Fibroblast of skin of right quadriceps (primary cell): ENCODE measurements around the gene TFCP2L1.
"Not testable (repeated sequence)": the region's sequence is repeated elsewhere in the genome, so short reads cannot be mapped to it uniquely, and the experiment has no call there.

Experiments used
- DNase-seq: peaks from one replicate; pipeline ENCODE4 v3.0.0-alpha.2; 2013

TFCP2L1 gene, protein sequence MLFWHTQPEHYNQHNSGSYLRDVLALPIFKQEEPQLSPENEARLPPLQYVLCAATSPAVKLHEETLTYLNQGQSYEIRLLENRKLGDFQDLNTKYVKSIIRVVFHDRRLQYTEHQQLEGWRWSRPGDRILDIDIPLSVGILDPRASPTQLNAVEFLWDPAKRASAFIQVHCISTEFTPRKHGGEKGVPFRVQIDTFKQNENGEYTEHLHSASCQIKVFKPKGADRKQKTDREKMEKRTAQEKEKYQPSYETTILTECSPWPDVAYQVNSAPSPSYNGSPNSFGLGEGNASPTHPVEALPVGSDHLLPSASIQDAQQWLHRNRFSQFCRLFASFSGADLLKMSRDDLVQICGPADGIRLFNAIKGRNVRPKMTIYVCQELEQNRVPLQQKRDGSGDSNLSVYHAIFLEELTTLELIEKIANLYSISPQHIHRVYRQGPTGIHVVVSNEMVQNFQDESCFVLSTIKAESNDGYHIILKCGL

DNA sequence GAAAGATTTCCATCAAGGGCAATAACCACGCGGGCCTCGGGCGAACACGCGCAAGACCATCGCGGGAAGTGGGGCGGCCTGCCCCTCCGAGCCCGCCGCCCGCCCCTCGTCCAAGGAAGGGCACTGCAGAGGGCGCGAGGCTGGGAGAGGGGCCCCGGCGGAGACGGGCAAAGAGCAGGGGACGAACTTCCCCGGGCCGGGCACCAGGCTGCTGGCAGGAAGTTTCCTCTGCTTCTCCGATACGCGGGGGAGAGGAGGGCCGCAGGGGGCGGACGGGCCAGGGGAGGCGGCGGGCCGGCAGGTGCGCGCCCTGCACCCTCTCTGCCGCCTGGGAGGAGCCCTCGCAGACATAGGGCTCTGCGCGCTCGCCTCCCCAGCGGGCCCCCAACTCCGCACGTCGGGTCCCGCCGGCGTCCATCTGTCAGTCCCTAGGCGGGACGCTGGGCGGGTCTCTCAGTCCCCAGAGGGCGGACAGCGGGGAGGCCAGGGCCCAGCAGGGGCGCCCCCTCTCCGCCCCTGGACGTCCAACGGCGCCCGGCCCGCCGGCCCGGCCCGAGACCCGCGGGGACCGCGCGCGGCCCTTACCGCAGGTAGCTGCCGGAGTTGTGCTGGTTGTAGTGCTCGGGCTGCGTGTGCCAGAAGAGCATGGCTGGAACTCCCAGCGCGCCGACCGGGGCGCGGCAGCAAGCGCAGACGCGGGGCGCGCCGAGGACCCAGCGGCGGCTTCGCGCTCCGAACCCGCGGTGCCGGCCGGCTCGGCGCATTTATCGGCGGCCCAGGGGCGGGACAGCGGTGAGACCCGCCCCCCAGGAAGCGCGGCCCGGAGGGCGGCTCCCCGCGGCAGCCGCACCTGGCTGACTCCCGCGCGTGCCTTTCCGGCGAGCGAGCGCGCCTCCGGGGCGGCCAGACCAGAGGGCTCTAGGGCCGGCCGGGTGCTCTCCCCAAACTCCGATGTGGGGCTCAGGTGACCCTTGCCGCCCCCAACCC lies at the start of gene TFCP2L1:
TSS of gene TFCP2L1 (minus strand) at position 740 of the 987 bp plus-strand sequence. CDS start at position 647, 93 bp downstream.
- DNase-seq = no peak

DNA sequence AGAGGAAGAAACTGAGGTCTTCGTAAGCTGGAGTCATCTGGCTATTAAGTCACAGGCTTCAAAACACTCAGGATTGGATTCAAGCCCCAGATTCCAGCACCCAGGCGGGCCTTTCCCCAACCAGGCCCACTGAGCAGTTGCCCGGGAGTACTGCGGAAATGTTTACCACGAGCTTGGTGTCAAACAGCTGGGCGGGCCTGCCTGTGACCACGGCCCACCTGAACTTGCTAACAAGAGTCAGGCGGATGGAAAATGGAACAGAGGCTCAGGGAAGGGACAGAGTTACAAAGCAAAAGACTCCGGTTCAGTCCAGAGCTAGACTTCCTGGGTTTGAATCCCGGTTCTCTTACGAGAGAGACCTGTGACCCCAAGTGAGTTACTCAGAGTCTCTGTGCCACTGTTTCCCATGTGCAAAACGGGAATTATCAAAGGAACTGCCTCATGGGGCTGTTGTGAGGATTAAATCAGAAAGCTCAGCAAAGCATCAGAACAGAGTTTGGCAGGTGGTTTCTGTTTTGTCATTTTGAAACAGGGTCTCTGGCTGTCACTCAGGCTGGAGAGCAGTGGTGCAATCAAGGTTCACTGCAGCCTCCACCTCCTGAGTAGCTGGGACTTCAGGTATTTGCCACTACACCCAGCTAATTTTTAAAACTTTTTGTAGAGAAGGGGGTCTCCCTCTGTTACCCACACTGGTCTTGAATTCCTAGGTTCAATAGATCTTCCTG lies 49.0 kb upstream of the TFCP2L1 start:
- no peak for DNase-seq

DNA sequence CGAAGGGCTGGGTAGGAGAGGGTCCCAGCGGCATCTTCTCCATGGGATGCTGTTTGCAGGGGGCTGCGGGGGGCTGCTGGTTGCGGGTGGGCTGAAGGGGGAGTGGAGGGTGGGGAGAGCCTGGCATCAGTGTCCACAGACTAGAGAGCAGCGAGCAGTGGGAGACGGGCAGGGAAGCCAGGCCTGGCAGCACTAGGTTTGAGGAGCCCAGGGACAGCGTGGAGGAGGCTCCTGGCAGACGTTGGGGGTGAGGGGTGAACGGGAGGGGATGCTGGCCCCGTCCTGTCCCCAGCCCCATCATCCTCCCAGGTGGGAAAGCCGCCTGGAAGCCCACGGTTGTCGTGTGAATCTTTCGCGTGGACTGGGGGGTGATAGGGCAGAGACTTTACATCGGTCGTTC lies 48.2 kb upstream of the TFCP2L1 start:
- no peak for DNase-seq

DNA sequence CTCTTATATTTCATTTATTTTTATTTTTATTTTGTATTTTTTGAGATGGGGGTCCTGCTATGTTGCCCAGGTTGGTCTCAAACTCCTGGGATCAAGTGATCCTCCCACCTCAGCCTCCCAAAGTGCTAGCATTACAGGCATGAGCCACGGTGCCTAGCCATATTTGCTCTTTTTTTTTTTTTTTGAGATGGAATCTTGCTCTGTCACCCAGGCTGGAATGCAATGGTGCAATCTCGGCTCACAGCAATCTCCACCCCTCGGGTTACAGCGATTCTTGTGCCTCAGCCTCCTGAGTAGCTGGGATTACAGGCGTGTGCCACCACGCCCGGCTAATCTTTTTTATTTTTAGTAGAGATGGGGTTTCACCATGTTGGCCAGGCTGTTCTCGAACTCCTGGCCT lies 46.3 kb upstream of the TFCP2L1 start:
- DNase-seq = not testable (repeated sequence)

DNA sequence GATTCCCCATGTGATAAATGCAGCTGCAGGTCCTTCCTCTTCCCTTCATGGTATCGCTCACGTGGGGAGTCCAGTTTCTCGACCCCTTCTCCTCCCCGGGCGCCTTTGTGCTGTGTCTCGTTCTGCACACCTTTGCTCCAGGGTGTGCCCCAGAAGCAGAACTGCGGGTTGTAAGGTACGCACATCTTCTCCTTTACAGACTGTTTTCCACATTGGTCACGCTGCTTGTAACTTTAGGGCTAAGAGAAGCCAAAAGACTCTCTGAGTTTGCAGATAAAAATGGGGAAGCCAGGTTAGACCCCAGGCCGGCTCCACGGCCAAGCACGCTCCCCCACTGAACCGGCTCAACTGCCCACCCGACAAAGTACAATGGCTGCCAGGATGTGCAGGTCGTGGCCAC lies 45.9 kb upstream of the TFCP2L1 start:
- DNase-seq = no peak

DNA sequence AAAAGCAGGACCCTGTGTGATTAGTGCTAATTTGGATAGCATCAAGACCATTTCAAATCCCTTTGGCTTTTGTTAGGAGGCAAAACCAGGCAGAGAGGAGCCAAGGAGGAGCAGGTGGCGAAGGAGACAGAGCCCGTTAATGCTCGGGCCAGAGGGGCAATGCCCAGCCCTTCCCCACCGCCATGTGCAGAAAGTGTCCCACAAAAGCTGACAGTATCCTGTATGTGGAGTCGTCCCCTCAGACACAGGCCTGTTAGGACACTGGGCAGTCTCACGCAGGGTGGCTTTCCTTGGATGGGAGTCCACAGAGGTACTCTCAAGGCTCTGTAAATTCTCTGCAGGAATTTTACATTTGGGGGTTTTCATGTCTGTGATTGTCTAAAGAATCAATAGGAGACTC lies 44.8 kb upstream of the TFCP2L1 start:
- no peak for DNase-seq

DNA sequence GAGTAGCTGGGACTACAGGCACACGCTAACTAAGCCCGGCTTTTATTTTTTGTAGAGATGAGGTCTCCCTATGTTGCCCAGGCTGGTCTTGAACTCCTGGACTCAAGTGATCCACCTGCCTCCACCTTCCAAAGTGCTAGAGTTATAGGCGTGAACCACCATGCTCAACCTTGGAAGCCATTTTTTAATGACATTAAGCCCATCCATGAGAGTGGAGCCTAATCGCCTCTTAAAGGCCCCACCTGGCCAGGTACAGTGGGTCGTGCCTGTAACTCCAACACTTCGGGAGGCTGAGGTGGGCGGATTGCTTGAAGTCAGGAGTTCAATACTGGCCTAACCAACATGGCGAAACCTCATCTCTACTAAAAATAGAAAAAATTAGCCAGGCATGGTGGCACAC lies 41.6 kb upstream of the TFCP2L1 start:
- no peak for DNase-seq

DNA sequence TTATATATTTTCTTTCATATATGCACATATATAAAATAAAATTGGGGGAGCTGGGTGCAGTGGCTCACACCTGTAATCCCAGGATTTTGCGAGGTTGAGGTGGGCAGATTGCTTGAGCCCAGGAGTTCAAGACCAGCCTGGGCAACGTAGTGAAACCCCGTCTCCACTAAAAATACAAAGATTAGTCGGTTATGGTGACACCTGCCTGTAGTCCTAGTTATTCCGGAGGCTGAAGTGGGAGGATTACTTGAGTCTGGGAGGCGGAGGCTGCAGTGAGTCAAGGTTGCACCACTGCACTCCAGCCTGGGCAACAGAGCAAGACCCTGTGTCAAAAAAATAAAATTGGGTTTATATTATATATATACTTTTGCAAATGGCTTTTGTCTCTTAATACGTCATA lies 39.6 kb upstream of the TFCP2L1 start:
- DNase-seq = no peak

DNA sequence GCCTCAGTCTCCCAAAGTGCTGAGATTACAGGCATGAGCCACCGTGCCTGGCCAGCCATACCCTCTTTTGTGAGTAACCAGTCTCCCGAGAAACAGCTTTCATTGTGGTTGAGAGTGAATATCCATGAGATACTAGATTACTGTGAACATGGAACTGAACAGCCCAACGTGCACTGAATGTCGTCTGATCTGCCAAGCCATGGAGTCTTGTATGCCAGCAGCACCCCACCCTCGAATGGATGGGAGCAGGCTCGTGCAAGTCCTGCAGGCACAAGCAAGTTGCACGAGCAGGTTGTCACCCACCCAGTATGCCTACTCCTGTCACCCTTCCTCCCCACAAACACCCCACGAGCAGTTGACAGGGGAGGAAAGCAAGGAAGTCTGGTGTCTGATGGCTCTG lies 36.5 kb upstream of the TFCP2L1 start:
- DNase-seq = no peak

DNA sequence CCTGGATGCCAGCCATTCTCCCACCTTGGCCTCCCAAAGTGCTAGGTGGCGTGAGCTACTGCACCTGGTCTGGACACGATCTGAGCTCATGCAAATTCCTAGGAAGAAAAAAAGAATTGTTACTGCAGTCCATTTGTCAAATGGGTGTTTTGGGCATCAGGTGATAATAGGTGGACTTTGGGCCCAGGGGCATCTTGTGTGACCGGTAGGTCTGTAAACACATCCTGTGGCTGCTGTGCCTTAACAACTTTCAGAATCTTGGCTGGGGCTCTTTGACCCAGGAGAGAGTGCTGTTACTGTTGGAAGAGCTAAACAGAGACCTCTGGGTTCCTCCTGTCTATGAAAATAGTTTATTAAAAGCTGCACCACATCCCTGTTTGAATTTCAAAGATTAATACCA lies 34.9 kb upstream of the TFCP2L1 start:
- DNase-seq = no peak

DNA sequence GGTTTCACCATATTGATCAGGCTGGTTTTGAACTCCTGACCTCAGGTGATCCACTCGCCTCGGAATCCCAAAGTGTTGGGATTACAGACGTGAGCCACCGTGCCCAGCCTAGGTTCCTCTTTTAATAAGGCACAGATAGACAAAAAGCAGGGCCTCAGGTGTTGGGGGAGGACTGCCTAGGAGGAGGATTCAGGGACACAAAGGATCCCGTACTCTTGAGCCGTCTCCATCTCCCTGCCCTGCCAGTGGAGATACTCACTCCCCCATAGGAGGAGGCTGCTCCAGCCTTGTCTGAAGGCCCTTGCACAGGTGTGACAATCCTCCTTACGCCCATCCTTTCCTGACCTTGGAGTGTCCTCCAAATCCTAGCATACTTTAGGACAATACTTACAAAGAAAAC lies 32.0 kb upstream of the TFCP2L1 start:
- DNase-seq = no peak

DNA sequence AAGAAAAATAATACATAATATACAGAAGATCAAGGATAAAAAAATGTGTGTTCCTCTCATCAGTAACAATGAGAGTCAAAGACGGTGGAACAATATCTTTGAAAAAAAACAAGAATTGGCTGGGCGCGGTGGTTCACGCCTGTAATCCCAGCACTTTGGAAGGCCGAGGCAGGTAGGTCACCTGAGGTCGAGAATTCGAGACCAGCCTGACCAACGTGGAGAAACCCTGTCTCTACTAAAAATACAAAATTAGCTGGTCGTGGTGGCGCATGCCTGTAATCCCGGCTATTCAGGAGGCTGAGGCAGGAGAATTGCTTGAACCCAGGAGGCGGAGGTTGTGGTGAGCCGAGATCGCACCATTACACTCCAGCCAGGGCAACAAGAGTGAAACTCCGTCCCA lies 28.7 kb upstream of the TFCP2L1 start:
- not testable (repeated sequence) for DNase-seq

DNA sequence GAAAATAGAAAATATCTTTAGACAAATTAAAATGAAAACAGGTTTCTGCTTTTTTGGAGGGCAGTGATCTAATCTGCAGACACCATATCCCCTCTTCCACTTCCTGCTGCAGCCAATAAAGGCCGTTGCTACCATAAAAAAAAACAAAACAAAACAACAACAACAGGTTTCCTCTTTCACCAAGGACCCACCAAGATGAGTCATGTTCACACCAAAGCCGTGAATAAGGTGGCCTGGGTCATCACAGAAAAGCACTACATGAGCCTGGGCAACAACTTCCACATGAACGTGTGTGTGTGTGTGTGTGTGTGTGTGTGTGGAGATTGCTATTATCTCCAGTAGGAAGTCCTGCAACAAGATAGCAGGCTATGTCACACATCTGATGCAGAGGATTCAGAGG lies 24.8 kb upstream of the TFCP2L1 start:
- no peak for DNase-seq

DNA sequence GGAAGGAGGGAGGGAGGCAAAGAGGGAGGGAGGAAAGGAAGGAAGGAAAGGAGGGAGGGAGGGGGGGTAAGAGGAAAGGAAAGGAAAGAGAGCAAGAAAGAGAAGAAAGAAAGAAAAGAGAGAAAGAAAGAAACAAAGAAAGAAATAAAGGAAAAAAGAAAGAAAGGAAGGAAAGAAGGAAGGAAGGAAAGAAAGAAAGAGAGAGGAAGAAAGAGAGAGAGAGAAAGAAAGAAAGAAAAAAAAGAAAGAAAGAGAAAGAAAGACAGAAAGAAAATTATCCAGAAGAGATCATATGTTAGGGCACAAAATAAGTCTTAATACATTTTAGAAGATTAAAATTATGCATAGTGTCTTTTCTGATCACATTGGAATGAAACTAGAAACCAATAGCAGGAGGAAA lies 24.3 kb upstream of the TFCP2L1 start:
- DNase-seq = no peak

DNA sequence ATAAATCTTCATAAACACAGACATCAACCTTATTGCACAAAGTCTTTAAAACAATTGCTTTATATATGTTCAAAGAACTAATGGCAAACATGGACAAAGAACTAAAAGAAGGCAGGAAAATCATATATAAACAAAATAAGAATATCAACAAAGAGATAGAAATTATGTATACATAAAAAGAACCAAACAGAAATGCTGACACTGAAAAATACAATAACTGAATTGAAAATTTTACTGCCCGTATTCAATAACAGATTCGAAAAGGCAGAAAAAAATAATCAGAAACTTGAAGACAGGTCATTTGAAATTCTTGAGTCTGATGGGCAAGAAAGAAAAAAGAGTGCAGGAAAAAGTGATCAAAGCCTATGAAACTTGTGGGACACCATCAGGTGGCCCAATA lies 22.0 kb upstream of the TFCP2L1 start:
- DNase-seq = no peak

DNA sequence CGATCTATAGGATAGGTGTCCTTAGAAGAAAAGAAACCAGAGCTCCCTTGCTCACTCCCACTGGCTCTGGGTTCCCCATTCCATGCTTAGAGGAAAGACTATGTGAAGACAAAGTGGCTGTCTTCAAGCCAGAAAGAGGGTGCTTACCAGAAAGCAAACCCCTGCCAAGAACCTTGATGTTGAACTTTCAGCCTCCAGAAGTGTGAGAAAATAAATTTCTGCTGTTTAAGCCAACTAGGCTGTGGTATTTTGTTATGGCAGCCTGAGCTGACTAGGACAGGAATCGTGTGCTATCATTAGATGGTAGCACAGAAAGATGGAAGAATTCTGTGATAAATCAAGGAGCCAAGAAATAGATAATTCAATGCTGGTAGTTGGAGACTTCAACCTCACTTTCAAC lies 19.9 kb upstream of the TFCP2L1 start:
- no peak for DNase-seq

DNA sequence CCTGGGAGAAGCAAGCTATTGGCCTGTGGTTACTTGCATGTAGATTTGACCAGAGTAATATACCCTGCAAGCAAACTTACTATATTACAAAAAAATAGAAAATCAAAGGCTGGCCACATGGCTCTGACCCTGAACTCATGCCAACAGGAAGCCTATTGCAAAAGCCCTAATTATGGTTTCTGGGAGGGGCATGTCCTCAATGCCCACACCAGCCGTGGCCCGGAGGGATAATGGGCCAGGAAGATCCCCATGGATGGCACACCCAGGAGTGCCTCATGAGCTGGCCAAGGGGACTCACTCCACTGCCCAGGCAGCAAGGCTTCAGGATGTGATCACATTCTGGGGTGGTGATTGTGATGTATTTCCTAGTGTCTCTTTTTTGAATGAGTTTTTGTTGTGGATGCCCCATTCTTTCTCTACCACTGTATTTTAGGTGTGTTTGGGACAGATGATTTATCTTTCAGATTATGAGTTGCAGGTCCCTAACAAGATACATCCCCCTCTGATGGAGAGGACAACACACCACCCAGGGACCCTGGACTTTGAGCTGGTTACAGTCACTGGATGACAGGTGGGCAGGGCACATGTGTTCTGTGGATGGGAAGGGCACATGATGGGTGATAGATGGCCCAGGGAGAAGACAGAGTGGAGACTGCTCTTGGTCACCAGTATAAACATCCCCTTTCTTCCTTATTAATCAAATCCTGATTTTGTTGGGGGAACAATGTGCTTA lies 18.7 kb upstream of the TFCP2L1 start:
- no peak for DNase-seq

DNA sequence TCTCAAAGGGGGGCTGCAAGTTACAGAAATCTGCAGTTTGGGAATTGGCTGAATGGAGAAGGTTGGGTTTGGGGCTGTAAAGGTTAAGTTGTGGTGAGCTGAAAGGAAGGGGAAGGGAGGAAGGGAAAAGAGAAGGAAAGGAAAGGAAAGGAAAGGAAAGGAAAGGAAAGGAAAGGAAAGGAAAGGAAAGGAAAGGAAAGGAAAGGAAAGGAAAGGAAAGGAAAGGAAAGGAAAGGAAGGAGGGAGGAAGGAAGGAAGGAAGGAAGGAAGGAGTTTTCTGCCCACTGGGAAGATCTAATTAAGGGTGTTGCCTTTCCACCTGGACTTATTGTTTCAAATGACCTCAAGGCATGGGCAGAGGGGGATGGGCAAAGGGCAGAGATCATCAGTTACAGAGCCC lies 16.2 kb upstream of the TFCP2L1 start:
- not testable (repeated sequence) for DNase-seq

DNA sequence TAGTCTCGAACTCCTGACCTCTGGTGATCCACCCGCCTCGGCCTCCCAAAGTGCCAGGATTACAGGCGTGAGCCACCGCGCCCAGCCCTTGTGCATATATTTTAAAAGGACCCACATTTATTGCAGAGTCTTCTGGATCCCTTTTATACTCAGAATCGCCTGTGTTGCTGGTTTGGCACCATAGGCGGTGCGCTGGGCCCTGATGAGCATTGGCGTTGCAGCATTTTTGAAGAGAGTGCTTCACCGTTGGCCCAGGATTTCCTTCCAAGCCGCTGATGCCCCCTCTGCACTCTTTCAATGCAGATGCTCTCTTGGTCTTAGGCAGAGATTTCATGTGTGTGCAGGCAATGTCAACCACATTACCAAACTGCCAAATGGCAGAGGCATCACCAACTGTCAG lies 13.5 kb upstream of the TFCP2L1 start:
- no peak for DNase-seq

DNA sequence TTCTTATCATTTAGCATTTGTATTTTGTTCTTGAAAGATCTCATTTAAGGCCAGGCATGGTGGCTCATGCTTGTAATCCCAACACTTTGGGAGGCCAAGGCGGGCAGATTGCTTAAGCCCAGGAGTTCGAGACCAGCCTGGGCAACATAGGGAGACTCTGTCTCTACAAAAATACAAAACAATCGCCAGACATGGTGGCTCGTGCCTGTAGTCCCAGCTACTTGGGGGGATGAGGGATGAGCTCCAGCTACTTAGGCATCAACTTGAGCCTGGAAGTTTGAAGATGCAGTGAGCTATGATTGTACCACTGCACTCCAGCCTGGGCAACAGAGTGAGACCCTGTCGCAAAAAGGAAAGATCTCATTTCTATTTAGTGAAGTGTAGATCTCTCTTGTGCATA lies 12.9 kb upstream of the TFCP2L1 start:
- DNase-seq = not testable (repeated sequence)

DNA sequence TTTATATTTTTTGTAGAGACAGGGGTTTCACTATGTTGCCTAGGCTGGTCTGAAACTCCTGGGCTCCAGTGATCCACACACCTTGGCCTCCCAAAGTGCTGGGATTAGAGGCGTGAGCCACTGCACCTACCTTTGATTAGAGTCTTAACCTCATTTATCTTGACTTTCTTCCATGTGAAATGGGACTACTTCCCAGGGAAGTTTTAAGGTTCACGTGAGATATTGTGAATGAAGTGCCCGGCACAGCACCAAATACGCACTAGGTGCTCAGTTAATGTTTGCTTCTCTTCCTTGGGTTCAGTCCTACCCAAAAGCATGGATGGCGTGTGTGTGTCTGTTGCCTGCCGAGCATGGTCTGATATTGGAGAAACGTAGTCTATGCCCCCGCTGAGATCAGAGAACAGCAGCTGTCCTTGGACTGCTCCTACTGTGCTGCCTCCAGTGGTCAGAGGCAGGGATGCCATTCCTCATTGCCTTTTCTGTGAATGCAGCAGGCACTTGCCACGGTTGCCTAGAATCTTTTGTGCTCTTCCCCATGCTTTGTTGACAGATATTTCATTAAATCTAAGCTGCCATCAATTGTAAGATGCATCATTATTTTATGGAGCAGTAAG lies 12.3 kb upstream of the TFCP2L1 start:
- DNase-seq = peak; percentile 7
